ENCODE measurements around the gene ZNF217.
"Not testable (repeated sequence)": the region's sequence is repeated elsewhere in the genome, so short reads cannot be mapped to it uniquely, and the experiment has no call there.

ZNF217 gene

GRCh38 chr20:53598140-53599043, 4.8 kb upstream of the ZNF217 start:
- Histone ChIP-seq H4K20me1 (ENCODE audit: insufficient read depth) (no peaks in the 10 kb centered on the region), H3K36me3 (ENCODE audit: insufficient read depth) (no peaks in the 10 kb centered on the region), H3K27ac (peak overlapping the region; percentile 16; the same call in 1 of the 2 replicates), H3K4me1 (ENCODE audit: low read depth, poor library complexity, severe bottlenecking) (peaks cover 35% of the 10 kb centered on the region), H3K79me2 (ENCODE audit: insufficient read depth, low read depth) (peaks cover 43% of the 10 kb centered on the region), H3K4me3 (IDR thresholded peaks at IDR 0.05; ENCODE audit: insufficient read depth, low read depth, low read length) (no peak overlapping the region), H3K27me3 (ENCODE audit: insufficient read depth, low read depth) (no peaks in the 10 kb centered on the region), H3K4me2 (peak overlapping the region; percentile 25), H2AFZ (ENCODE audit: low read depth) (no peak overlapping the region), H3K9ac (no peak overlapping the region)
- no peak for TF ChIP-seq CTCF (conservative IDR thresholded peaks at IDR 0.05; ENCODE audit: low read depth, low read length)

GRCh38 chr20:53597521-53598120, 4.0 kb upstream of the ZNF217 start:
- no peaks in the 10 kb centered on the region for H3K27me3 ChIP-seq (ENCODE audit: insufficient read depth, low read depth)
- no peak overlapping the region for H2AFZ ChIP-seq (ENCODE audit: low read depth)
- H3K36me3 ChIP-seq (ENCODE audit: insufficient read depth) = no peaks in the 10 kb centered on the region
- peaks cover 51% of the 10 kb centered on the region for H3K79me2 ChIP-seq (ENCODE audit: insufficient read depth, low read depth)
- H3K4me2 ChIP-seq = peak overlapping the region; percentile 66
- peaks cover 35% of the 10 kb centered on the region for H3K4me1 ChIP-seq (ENCODE audit: low read depth, poor library complexity, severe bottlenecking)
- H3K9ac ChIP-seq = peak overlapping the region; percentile 79
- no peaks in the 10 kb centered on the region for H4K20me1 ChIP-seq (ENCODE audit: insufficient read depth)
- H3K27ac ChIP-seq = peak overlapping the region; percentile 75
- no peak overlapping the region for H3K4me3 ChIP-seq (IDR thresholded peaks at IDR 0.05; ENCODE audit: insufficient read depth, low read depth, low read length)
- no peak for TF ChIP-seq CTCF (conservative IDR thresholded peaks at IDR 0.05; ENCODE audit: low read depth, low read length)

- peaks cover 35% of the 10 kb centered on the region for H3K4me1 ChIP-seq (ENCODE audit: low read depth, poor library complexity, severe bottlenecking)
- no peaks in the 10 kb centered on the region for H3K27me3 ChIP-seq (ENCODE audit: insufficient read depth, low read depth)
- H3K9ac ChIP-seq = peak overlapping the region; percentile 79
- peak overlapping the region; percentile 75 for H3K27ac ChIP-seq
- H3K4me3 ChIP-seq (IDR thresholded peaks at IDR 0.05; ENCODE audit: insufficient read depth, low read depth, low read length) = no peak overlapping the region
- H4K20me1 ChIP-seq (ENCODE audit: insufficient read depth) = no peaks in the 10 kb centered on the region
- no peaks in the 10 kb centered on the region for H3K36me3 ChIP-seq (ENCODE audit: insufficient read depth)
- no peak for TF ChIP-seq CTCF (conservative IDR thresholded peaks at IDR 0.05; ENCODE audit: low read depth, low read length)
- H3K79me2 ChIP-seq (ENCODE audit: insufficient read depth, low read depth) = peaks cover 56% of the 10 kb centered on the region
- peak overlapping the region; percentile 66 for H3K4me2 ChIP-seq
- H2AFZ ChIP-seq (ENCODE audit: low read depth) = no peak overlapping the region
Measured at GRCh38 chr20:53597030-53597482, 3.4 kb upstream of the ZNF217 start.

GRCh38 chr20:53596189-53597001, 2.8 kb upstream of the ZNF217 start:
- peak overlapping the region; percentile 75 for H3K27ac ChIP-seq
- H3K9ac ChIP-seq = peak overlapping the region; percentile 79
- peaks cover 62% of the 10 kb centered on the region for H3K79me2 ChIP-seq (ENCODE audit: insufficient read depth, low read depth)
- H2AFZ ChIP-seq (ENCODE audit: low read depth); H3K27me3 ChIP-seq (ENCODE audit: insufficient read depth, low read depth); H3K4me3 ChIP-seq (IDR thresholded peaks at IDR 0.05; ENCODE audit: insufficient read depth, low read depth, low read length); H4K20me1 ChIP-seq (ENCODE audit: insufficient read depth); H3K36me3 ChIP-seq (ENCODE audit: insufficient read depth): not testable (repeated sequence)
- peak overlapping the region; percentile 66 for H3K4me2 ChIP-seq
- peaks cover 35% of the 10 kb centered on the region for H3K4me1 ChIP-seq (ENCODE audit: low read depth, poor library complexity, severe bottlenecking)

GRCh38 chr20:53595742-53596141, 2.1 kb upstream of the ZNF217 start:
- not testable (repeated sequence) for H3K36me3 ChIP-seq (ENCODE audit: insufficient read depth); H3K4me3 ChIP-seq (IDR thresholded peaks at IDR 0.05; ENCODE audit: insufficient read depth, low read depth, low read length); H3K27me3 ChIP-seq (ENCODE audit: insufficient read depth, low read depth); H4K20me1 ChIP-seq (ENCODE audit: insufficient read depth); H2AFZ ChIP-seq (ENCODE audit: low read depth)
- H3K27ac ChIP-seq = peak overlapping the region; percentile 75
- H3K4me2 ChIP-seq = peak overlapping the region; percentile 66; the same call in 1 of the 2 replicates
- peaks cover 69% of the 10 kb centered on the region for H3K79me2 ChIP-seq (ENCODE audit: insufficient read depth, low read depth)
- peak overlapping the region; percentile 79 for H3K9ac ChIP-seq
- H3K4me1 ChIP-seq (ENCODE audit: low read depth, poor library complexity, severe bottlenecking) = peaks cover 35% of the 10 kb centered on the region

All from KMS-11 (cell line).